Suprapubic skin (tissue), 4 donors: ENCODE results near the gene CAMKK1.

Source experiments
- CTCF ChIP-seq, 2 donors: fragments of 200-600 bp in 1 of 2; fragments of 450-650 bp in 1 of 2; sonication (generic) in 1 of 2; IDR thresholded peaks; one replicate each; pipeline ENCODE4 v1.5.1; 2016 to 2019; ENCODE audit warnings: antibody characterized with exemption in 2 of 2, mild to moderate bottlenecking in 1 of 2, moderate library complexity in 1 of 2
- EP300 ChIP-seq: sonication (generic); formaldehyde crosslinking; IDR thresholded peaks from one replicate; pipeline ENCODE4 v1.6.1; 2017; ENCODE audit warnings: antibody characterized with exemption
- POLR2A ChIP-seq, 2 donors: fragments of 450-650 bp; IDR thresholded peaks; one replicate each; pipeline ENCODE4 v1.6.1; 2017; ENCODE audit warnings: antibody characterized with exemption in 2 of 2, mild to moderate bottlenecking in 2 of 2, moderate library complexity in 2 of 2
- POLR2AphosphoS5 ChIP-seq, 3 donors: sonication (generic); formaldehyde crosslinking; IDR thresholded peaks; one replicate each; pipeline ENCODE4 v1.6.1; 2017; ENCODE audit warnings: antibody characterized with exemption in 3 of 3

- TF ChIP-seq CTCF (IDR thresholded peaks at IDR 0.05) (no peak), POLR2AphosphoS5 (IDR thresholded peaks at IDR 0.05) (no peak), POLR2A (IDR thresholded peaks at IDR 0.05) (no peak), EP300 (no peak)
Observed at GRCh38 chr17:3909257-3909656, 16.4 kb upstream of the CAMKK1 start.
